Activated CD4-positive, alpha-beta T cell treated with anti-CD3 and anti-CD28 coated beads for 36 hours (primary cell): ENCODE measurements around the gene LCOR. TPM values are rescaled to one million over a fixed set of nuclear protein-coding genes. Genes with fewer than 3 reads are reported as not detected.
A peak's percentile ranks its signal among the peaks of the same experiment; 100 is the strongest.

Experiments used
- ATAC-seq: fragments of 200-7000 bp; cut with Tn5 transposase; one replicate; pipeline ENCODE4 v1.10.0; 2021; ENCODE audit warnings: mild to moderate bottlenecking, moderate library complexity
- CTCF ChIA-PET: fragments of 350-600 bp; sonication (Branson Sonifier 250); formaldehyde crosslinking; loops from one replicate; lab custom pipeline; 2021; ENCODE audit warnings: antibody characterized with exemption; lab: Charles Lee
- POLR2A ChIA-PET: fragments of 350-600 bp; sonication (Branson Sonifier 250); formaldehyde crosslinking; loops from one replicate; lab custom pipeline; 2021; ENCODE audit warnings: antibody characterized with exemption, inconsistent platforms; lab: Charles Lee
- DNase-seq: peaks from one replicate; pipeline ENCODE4 v3.0.0-alpha.2; 2020
- H3K27ac Mint-ChIP-seq: one replicate; pipeline ENCODE4 v1.8.0; 2021; ENCODE audit warnings: mixed read lengths
- H3K27me3 Mint-ChIP-seq: one replicate; pipeline ENCODE4 v1.8.0; 2021; ENCODE audit warnings: mixed read lengths
- H3K36me3 Mint-ChIP-seq: one replicate; pipeline ENCODE4 v1.8.0; 2021; ENCODE audit warnings: low read depth, mixed read lengths
- H3K4me1 Mint-ChIP-seq: one replicate; pipeline ENCODE4 v1.8.0; 2021; ENCODE audit warnings: mixed read lengths
- H3K4me3 Mint-ChIP-seq: one replicate; pipeline ENCODE4 v1.8.0; 2021; ENCODE audit warnings: mild to moderate bottlenecking, moderate library complexity, mixed read lengths
- H3K9me3 Mint-ChIP-seq: one replicate; pipeline ENCODE4 v1.8.0; 2021; ENCODE audit warnings: low read depth, mixed read lengths
- intact Hi-C, 2 experiments: fragments of 100-400 bp; cut with DNase I in 1 of 2; cut with micrococcal nuclease in 1 of 2; formaldehyde crosslinking; loops; one replicate each; pipeline versions ENCODE4 v1.14.2 to v1.15.1; 2022 to 2024; cut with DNase I, micrococcal nuclease
- total RNA-seq, 2 experiments: library from RNA; stranded (reverse); gene quantifications; one replicate each; pipeline ENCODE4 v1.2.3, GENCODE V29; 2021

Gene LCOR
- total RNA-seq, 2 experiments from 2014 or later: 22.0 to 23.4 TPM

DNA sequence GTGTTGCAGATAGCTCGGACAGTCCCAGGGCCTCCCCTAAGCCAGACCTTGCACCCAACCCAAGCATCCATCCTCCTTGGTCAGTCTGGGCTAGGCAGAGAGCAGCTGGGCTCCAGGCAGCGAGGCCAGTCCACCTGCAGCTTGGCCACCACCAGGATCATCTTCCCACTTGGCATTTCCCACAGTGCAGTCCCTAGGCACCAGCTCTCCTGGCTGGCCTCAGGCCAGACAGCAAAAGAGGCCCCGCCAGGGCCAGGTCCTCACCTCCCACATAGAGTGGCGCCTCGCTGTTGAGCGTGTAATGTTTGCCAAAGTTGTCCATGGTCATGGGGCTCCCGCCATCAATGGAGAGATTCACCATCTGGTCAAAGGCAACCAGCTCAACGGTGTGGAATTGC is 171.7 kb downstream of the LCOR start:
- no peak overlapping the region for H3K4me3 Mint-ChIP-seq
- ATAC-seq (no peak), DNase-seq (no peak)
- ChIA-PET CTCF (interaction anchor here (1.0 to 1.3 kb wide), 2 partner anchors 33 to 93 kb away, joined by 4 read pairs; no protein-coding TSS in a partner anchor), POLR2A (interaction anchor here (0.7 kb wide), 1 partner anchor 662 kb away, joined by 4 read pairs; no protein-coding TSS in a partner anchor)
- intact Hi-C loops: no loop called here
- H3K27me3 Mint-ChIP-seq: peaks cover 2% of the 10 kb centered on the region
- peaks cover 7% of the 10 kb centered on the region for H3K36me3 Mint-ChIP-seq
- no peak overlapping the region for H3K27ac Mint-ChIP-seq
- peaks cover 20% of the 10 kb centered on the region for H3K9me3 Mint-ChIP-seq
- H3K4me1 Mint-ChIP-seq: no peaks in the 10 kb centered on the region

DNA sequence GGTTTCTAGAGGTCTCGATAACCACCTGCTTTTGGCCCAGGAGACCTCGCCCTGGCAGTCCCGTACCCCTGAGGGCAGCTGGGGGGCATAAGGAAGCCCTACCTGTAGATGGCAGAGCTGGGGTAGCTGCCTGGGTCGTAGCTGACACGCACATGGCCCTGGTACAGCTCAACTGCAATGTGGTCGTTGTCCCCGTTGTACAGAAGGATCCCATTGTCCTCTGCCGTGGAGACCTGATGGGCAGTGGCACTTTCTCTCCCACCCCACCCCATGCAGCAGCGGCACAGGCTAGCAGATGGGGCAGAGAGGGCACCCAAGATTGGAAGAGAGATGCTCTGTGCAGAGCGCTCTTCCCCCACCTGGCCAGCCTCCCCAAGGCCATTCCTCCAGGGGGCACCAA is 172.5 kb downstream of the LCOR start:
- H3K36me3 Mint-ChIP-seq: peaks cover 7% of the 10 kb centered on the region
- ChIA-PET POLR2A (no interaction called here), CTCF (interaction anchor here (1.3 to 1.4 kb wide), 2 partner anchors 20 to 21 kb away, joined by 3 to 5 read pairs; no protein-coding TSS in a partner anchor)
- H3K4me1 Mint-ChIP-seq: no peaks in the 10 kb centered on the region
- no peak overlapping the region for H3K4me3 Mint-ChIP-seq
- DNase-seq (no peak), ATAC-seq (no peak)
- intact Hi-C loops: no loop called here
- peaks cover 2% of the 10 kb centered on the region for H3K27me3 Mint-ChIP-seq
- H3K9me3 Mint-ChIP-seq: peaks cover 20% of the 10 kb centered on the region
- no peak overlapping the region for H3K27ac Mint-ChIP-seq

DNA sequence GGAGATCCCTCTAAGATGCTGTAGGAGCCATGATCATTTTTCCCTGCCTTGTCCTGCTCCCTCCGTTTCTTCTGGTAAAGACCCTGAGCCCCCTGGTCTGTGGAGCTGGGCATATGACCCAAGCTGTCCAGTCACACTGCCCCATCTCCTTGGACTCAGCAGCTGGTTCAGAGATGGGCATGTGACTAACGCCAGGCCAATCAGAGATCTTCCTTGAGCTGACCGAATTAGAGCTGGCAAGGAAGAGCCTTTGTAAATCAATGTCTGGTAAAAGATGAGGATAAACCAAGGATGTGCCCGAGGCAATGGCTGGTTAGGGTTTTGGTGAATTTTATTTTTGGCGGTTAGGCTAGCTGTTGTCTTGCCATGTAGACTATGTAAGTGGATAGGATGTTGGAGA is 173.3 kb downstream of the LCOR start:
- Mint-ChIP-seq H3K4me3 (no peak overlapping the region), H3K9me3 (peaks cover 20% of the 10 kb centered on the region), H3K4me1 (no peaks in the 10 kb centered on the region), H3K27ac (no peak overlapping the region), H3K36me3 (peaks cover 7% of the 10 kb centered on the region), H3K27me3 (peaks cover 2% of the 10 kb centered on the region)
- ATAC-seq (no peak), DNase-seq (no peak)
- CTCF ChIA-PET: interaction anchor here (1.1 to 1.4 kb wide), 3 partner anchors 20 to 31 kb away, joined by 3 to 5 read pairs (median 4); no protein-coding TSS in a partner anchor
- POLR2A ChIA-PET: no interaction called here
- intact Hi-C loops: no loop called here

DNA sequence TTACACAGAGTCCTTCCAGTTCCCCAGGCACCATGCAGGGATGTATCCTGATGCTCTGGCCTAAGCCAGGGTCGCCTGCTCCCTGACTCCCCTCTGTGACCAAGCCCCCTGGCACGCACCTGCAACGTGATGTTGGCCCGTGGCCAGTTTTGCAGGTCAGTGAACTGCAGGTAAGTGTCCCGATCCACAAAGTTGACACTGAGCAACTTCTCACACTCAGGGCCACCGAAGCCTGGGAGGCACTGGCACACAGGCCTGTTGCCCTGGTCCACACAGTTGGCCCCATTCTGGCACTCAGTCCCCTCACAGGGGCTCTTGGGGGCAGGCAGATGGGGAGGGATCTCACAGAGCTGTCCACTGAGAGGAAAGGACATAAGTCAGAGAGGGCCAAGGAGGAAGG is 174.3 kb downstream of the LCOR start:
- H3K4me3 Mint-ChIP-seq: no peak overlapping the region
- H3K36me3 Mint-ChIP-seq: peaks cover 7% of the 10 kb centered on the region
- H3K27me3 Mint-ChIP-seq: peaks cover 2% of the 10 kb centered on the region
- peaks cover 20% of the 10 kb centered on the region for H3K9me3 Mint-ChIP-seq
- DNase-seq (no peak), ATAC-seq (no peak)
- intact Hi-C loops: no loop called here
- no peak overlapping the region for H3K27ac Mint-ChIP-seq
- CTCF ChIA-PET: interaction anchor here (1.1 kb wide), 1 partner anchor 30 kb away, joined by 4 read pairs; no protein-coding TSS in a partner anchor
- H3K4me1 Mint-ChIP-seq: no peaks in the 10 kb centered on the region
- POLR2A ChIA-PET: no interaction called here

DNA sequence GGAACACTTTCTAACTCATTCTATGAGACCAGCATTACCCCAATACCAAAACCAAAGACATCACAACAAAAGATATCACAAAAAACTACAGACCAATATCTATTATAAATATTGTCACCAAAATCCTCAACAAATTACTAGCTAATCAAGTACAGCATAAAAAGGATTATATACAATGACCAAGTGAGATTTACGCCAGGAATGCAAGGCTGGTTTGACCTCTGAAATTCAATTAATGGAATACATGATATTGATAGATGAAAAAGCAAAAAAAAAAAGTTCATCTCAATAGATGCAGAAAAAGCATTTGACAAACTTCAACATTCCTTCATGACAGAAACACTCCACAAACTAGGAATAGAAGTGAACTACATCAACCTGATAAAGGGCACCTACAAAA is 175.3 kb downstream of the LCOR start:
- Mint-ChIP-seq H3K4me3 (no peak overlapping the region), H3K4me1 (no peaks in the 10 kb centered on the region), H3K27ac (no peak overlapping the region), H3K9me3 (peaks cover 20% of the 10 kb centered on the region), H3K27me3 (peaks cover 2% of the 10 kb centered on the region), H3K36me3 (peaks cover 7% of the 10 kb centered on the region)
- POLR2A ChIA-PET: no interaction called here
- intact Hi-C loops: no loop called here
- ATAC-seq (no peak), DNase-seq (no peak)
- CTCF ChIA-PET: no interaction called here

DNA sequence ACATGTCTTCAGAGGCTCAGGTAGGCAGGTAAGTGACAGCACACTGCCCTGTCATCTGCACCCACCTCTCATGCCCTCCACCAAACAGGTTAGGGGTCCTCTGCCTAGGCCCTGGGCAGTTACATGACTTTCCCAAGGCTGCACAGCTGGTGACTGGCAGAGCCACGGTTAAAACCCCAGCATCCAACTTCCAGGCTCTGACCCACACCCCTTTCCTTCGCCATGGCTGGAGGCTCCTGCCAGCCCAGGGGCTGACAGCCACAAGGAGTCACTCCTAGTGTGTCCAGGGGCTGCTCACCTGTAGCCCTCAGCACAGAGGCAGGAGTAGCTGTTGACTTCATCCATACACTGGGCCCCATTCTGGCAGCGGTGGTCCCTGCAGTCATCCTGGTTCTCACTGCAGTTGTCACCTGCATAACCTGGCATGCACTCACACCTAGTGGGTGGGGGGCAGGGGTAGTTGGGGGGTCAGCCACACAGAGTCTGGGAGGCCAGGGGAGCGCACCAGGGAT is 178.7 kb downstream of the LCOR start:
- H3K27me3 Mint-ChIP-seq: peaks cover 2% of the 10 kb centered on the region
- CTCF ChIA-PET: interaction anchor here (0.5 to 4.0 kb wide), 2 partner anchors 14 to 212 kb away, joined by 3 to 25 read pairs; no protein-coding TSS in a partner anchor

DNA sequence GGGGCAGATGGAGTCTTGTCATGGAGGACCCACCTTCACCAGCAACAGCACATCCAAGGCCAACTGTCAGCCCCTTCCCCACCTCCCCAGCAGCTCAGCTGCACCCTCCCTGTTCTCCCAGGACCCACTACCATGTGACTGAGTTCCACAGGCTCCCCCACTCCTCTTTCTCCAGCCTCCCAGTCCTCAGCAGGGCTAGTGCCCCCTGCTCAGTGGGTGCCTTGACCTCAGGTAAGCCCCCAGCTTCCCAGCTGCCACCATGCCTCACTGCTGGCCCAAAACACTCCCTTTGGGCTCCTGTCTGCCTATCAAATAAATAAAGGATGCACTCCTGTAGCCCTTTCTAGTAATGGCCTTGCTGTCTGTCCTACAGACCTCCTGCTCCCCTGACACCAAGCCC is 179.3 kb downstream of the LCOR start:
- POLR2A ChIA-PET: no interaction called here
- no peak for ATAC-seq
- Mint-ChIP-seq H3K27me3 (peaks cover 2% of the 10 kb centered on the region), H3K4me3 (no peak overlapping the region), H3K36me3 (peaks cover 7% of the 10 kb centered on the region), H3K27ac (no peak overlapping the region), H3K4me1 (no peaks in the 10 kb centered on the region), H3K9me3 (peaks cover 15% of the 10 kb centered on the region)
- CTCF ChIA-PET: interaction anchor here (0.5 to 4.0 kb wide), 2 partner anchors 14 to 212 kb away, joined by 3 to 25 read pairs; no protein-coding TSS in a partner anchor
- DNase-seq: no peak
- intact Hi-C loops: no loop called here

More for the DNA sequence above, 178.7 kb downstream of the LCOR start:
- Mint-ChIP-seq H3K4me1 (no peaks in the 10 kb centered on the region), H3K9me3 (peaks cover 20% of the 10 kb centered on the region), H3K36me3 (peaks cover 7% of the 10 kb centered on the region), H3K4me3 (no peak overlapping the region), H3K27ac (no peak overlapping the region)
- intact Hi-C loops: no loop called here
- POLR2A ChIA-PET: no interaction called here
- DNase-seq: no peak
- no peak for ATAC-seq

DNA sequence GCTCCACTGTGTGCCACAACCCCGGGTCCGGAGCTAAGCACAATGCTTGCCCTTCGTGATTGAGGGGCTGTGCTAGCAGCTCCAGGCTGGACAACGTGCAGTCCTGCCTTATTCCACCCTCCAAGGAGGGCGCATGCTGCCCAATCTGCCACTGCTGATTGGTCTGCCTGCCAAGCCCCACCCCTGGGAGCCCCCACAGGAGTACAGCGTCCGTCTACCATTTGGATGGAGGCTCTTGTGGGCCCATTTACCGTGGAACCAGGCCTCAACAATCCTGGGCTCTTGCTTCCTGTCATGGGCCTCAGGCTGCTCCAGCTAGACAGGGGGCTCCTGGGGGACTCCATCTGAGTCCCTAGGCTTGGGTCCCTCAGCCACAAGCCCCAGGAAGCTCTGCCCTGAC is 180.4 kb downstream of the LCOR start:
- intact Hi-C loops: no loop called here
- peaks cover 3% of the 10 kb centered on the region for H3K36me3 Mint-ChIP-seq
- peaks cover 4% of the 10 kb centered on the region for H3K9me3 Mint-ChIP-seq
- peaks cover 10% of the 10 kb centered on the region for H3K4me1 Mint-ChIP-seq
- POLR2A ChIA-PET: no interaction called here
- no peak for ATAC-seq
- no peak overlapping the region for H3K4me3 Mint-ChIP-seq
- DNase-seq: no peak
- peaks cover 2% of the 10 kb centered on the region for H3K27me3 Mint-ChIP-seq
- CTCF ChIA-PET: interaction anchor here (2.0 to 4.0 kb wide), 2 partner anchors 13 to 25 kb away, joined by 8 to 25 read pairs; no protein-coding TSS in a partner anchor
- H3K27ac Mint-ChIP-seq: no peak overlapping the region

DNA sequence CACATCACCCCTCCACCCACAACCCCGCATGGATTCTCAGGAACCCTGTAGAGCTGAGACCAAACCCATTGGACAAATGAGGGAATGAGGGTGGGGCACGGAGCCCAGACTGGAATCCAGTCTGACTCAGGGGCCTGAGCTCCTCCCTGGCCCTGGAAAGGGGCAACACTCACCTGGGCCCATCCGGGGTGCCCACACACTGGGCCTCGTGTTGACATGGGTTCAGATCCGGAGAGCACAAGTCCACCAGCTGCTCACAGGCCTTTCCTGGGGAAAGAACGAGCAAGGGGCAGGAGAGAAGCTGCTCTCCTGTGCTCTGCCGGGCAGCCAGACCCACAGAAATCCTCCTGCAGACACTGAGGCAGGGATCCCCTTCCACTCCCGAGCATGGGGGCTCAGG is 181.5 kb downstream of the LCOR start:
- Mint-ChIP-seq H3K4me1 (peaks cover 11% of the 10 kb centered on the region), H3K9me3 (no peaks in the 10 kb centered on the region), H3K36me3 (no peaks in the 10 kb centered on the region), H3K27ac (no peak overlapping the region), H3K4me3 (no peak overlapping the region), H3K27me3 (no peaks in the 10 kb centered on the region)
- ATAC-seq (no peak), DNase-seq (no peak)
- CTCF ChIA-PET: interaction anchor here (0.7 to 4.0 kb wide), 3 partner anchors 12 to 197 kb away, joined by 3 to 25 read pairs (median 8); no protein-coding TSS in a partner anchor
- intact Hi-C loops: no loop called here
- POLR2A ChIA-PET: no interaction called here

DNA sequence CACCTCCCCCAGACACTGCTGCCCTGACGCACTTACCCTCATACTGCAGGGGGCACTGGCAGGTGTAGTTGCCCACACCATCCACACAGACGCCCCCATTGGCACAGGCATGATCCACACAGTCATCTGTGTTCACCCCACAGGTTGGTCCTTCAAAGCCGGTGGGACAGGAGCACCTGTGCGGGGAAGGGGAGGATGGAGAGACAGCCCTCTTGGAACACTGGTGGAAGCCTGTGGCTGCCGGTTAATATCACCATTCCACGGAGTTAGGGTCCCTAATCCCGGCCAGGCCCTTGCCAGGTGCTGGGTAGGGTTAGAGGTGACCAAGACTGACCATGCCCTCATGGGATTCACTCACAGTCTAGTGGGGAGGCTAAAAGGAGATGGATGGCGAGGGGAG is 181.9 kb downstream of the LCOR start:
- no peak for ATAC-seq
- no peak overlapping the region for H3K4me3 Mint-ChIP-seq
- H3K27ac Mint-ChIP-seq: no peak overlapping the region
- ChIA-PET CTCF (interaction anchor here (0.7 to 4.0 kb wide), 3 partner anchors 11 to 197 kb away, joined by 3 to 25 read pairs (median 8); no protein-coding TSS in a partner anchor), POLR2A (no interaction called here)
- no peaks in the 10 kb centered on the region for H3K27me3 Mint-ChIP-seq
- H3K36me3 Mint-ChIP-seq: no peaks in the 10 kb centered on the region
- peaks cover 11% of the 10 kb centered on the region for H3K4me1 Mint-ChIP-seq
- DNase-seq: no peak
- no peaks in the 10 kb centered on the region for H3K9me3 Mint-ChIP-seq
- intact Hi-C loops: no loop called here

DNA sequence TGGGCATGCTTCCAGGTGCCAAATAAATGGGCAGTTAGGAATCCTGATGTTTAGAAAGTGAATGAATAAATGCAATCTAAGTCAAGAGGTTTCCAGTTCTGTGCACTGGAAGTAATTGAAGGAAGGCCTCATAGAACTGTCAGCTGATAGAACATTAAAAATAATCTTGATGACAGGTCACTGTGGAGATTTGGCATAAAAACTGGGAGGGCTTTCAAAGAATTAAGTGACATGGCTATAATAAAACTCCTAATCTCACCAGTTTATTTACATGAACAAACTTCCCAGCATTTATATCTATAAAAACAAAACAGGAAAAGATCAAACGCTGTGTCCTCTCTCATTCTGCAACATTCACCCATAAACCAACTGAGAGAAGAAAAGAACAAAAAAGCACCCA is 183.1 kb downstream of the LCOR start:
- ChIA-PET CTCF (interaction anchor here (0.7 kb wide), 1 partner anchor 57 kb away, joined by 3 read pairs; no protein-coding TSS in a partner anchor), POLR2A (no interaction called here)
- intact Hi-C loops: no loop called here
- H3K27me3 Mint-ChIP-seq: no peaks in the 10 kb centered on the region
- H3K9me3 Mint-ChIP-seq: no peaks in the 10 kb centered on the region
- H3K4me1 Mint-ChIP-seq: peaks cover 11% of the 10 kb centered on the region
- DNase-seq (no peak), ATAC-seq (no peak)
- H3K4me3 Mint-ChIP-seq: no peak overlapping the region
- H3K36me3 Mint-ChIP-seq: no peaks in the 10 kb centered on the region
- peak overlapping the region; percentile 60 for H3K27ac Mint-ChIP-seq
